CD4-positive, alpha-beta T cell (primary cell): ENCODE results near the gene PFN4. TPM values are rescaled to one million over a fixed set of nuclear protein-coding genes. Genes with fewer than 3 reads are reported as not detected.
"Not testable (repeated sequence)": the region's sequence is repeated elsewhere in the genome, so short reads cannot be mapped to it uniquely, and the experiment has no call there.

Experiments used
- ATAC-seq: fragments of 200-7000 bp; cut with Tn5 transposase; one replicate; pipeline ENCODE4 v1.10.0; 2022; ENCODE audit warnings: mild to moderate bottlenecking; ENCODE audit not compliant: poor library complexity
- CTCF ChIA-PET: fragments of 350-600 bp; sonication (Branson Sonifier 250); formaldehyde crosslinking; loops from one replicate; lab custom pipeline; 2021; ENCODE audit warnings: antibody characterized with exemption, inconsistent platforms; lab: Charles Lee
- POLR2A ChIA-PET: fragments of 350-600 bp; sonication (Branson Sonifier 250); formaldehyde crosslinking; loops from one replicate; lab custom pipeline; 2021; ENCODE audit warnings: antibody characterized with exemption, inconsistent platforms; lab: Charles Lee
- DNase-seq, 14 experiments: peaks; one replicate each; pipeline ENCODE4 v3.0.0-alpha.2; 2013 to 2020; ENCODE audit warnings: mixed read lengths in 2 of 14
- H3K27ac ChIP-seq, 2 donors: one replicate each; pipeline versions ENCODE4 v1.5.1 to v1.7.0; 2013; ENCODE audit warnings: low read length in 2 of 2, low read depth in 1 of 2, mild to moderate bottlenecking in 1 of 2
- H3K27me3 ChIP-seq, 2 experiments: 1 replicate in 1 of 2; 2 replicates in 1 of 2; pipeline versions ENCODE4 v1.6.1 to v1.7.0; 2013; ENCODE audit warnings: low read length in 2 of 2, control low read depth in 1 of 2, mild to moderate bottlenecking in 1 of 2, moderate library complexity in 1 of 2; ENCODE audit not compliant: insufficient read depth in 2 of 2, control insufficient read depth in 1 of 2
- H3K36me3 ChIP-seq: one replicate; pipeline ENCODE4 v1.6.1; 2013; ENCODE audit warnings: low read length, control low read depth; ENCODE audit not compliant: insufficient read depth
- H3K4me1 ChIP-seq: one replicate; pipeline ENCODE4 v1.6.1; 2013; ENCODE audit warnings: low read length, control low read depth; ENCODE audit not compliant: insufficient read depth
- H3K4me3 ChIP-seq: one replicate; pipeline ENCODE4 v1.5.1; 2013; ENCODE audit warnings: mild to moderate bottlenecking, low read length, moderate library complexity
- H3K9me3 ChIP-seq, 2 experiments: 1 replicate in 1 of 2; 2 replicates in 1 of 2; pipeline versions ENCODE4 v1.6.1 to v1.7.0; 2013; ENCODE audit warnings: low read length in 2 of 2, mild to moderate bottlenecking in 2 of 2, control low read depth in 1 of 2, moderate library complexity in 1 of 2; ENCODE audit not compliant: control insufficient read depth in 1 of 2, insufficient read depth in 1 of 2
- H3K27ac Mint-ChIP-seq: one replicate; pipeline ENCODE4 v1.8.0; 2020; ENCODE audit warnings: mixed read lengths
- H3K27me3 Mint-ChIP-seq: one replicate; pipeline ENCODE4 v1.8.0; 2021; ENCODE audit warnings: mixed read lengths
- H3K36me3 Mint-ChIP-seq: one replicate; pipeline ENCODE4 v1.8.0; 2021; ENCODE audit warnings: low read depth, mixed read lengths
- H3K4me1 Mint-ChIP-seq: one replicate; pipeline ENCODE4 v1.8.0; 2021; ENCODE audit warnings: low read depth, mixed read lengths
- H3K4me3 Mint-ChIP-seq: one replicate; pipeline ENCODE4 v1.8.0; 2020; ENCODE audit warnings: mild to moderate bottlenecking, mixed read lengths
- H3K9me3 Mint-ChIP-seq: one replicate; pipeline ENCODE4 v1.8.0; 2020; ENCODE audit warnings: mixed read lengths
- intact Hi-C, 2 experiments: fragments of 100-400 bp; cut with DNase I in 1 of 2; cut with micrococcal nuclease in 1 of 2; formaldehyde crosslinking; loops; one replicate each; pipeline versions ENCODE4 v1.15.1 to v1.9.0; 2023 to 2025; cut with DNase I, micrococcal nuclease
- total RNA-seq, 174 experiments: library from RNA in 2 of 174; stranded (reverse) in 2 of 174; gene quantifications; one replicate each; pipeline ENCODE4 v1.2.3 and lab custom pipeline; 2021 to 2026
- TF ChIP-seq, protein P1 (sequence below): fragments of 200-600 bp; IDR thresholded peaks from one replicate; pipeline ENCODE4 v1.8.0; 2022; ENCODE audit warnings: antibody characterized with exemption, mild to moderate bottlenecking

PFN4 gene
- total RNA-seq, 2 experiments from 2014 or later = not detected

DNA sequence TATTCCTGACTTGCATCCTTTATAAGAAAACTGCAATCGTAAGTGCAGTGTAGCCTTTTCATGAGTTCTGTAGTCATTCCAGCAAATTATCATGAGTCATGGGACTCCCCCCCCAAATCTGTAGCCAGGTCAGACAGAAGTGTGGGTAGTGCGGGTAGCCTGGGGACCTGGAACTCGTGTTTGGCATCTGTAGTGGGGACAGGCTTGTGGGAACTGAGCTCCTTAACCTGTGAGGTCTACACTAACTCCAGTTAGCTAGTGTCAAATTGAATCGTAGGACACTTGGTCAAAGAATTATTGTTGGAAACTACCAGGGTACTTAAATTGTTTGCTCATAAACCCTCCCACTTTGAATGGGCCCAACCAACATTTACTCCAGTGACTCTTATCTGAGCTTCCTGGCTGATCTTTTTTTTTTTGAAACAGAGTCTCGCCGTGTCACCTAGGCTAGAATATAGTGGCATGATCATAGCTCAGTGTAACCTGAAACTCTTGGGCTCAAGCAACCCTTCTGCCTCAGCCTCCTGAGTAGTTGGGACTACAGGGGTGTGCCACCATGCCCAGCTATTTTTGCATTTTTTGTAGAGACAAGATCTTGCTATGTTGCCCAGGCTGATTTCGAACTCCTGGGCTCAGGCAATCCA is 12.4 kb downstream of the PFN4 start:
- H3K4me3 ChIP-seq = no peak overlapping the region
- Mint-ChIP-seq H3K4me3 (no peak overlapping the region), H3K27me3 (no peaks in the 10 kb centered on the region), H3K27ac (no peak overlapping the region), H3K9me3 (peaks cover 13% of the 10 kb centered on the region), H3K36me3 (peaks cover 20% of the 10 kb centered on the region), H3K4me1 (no peaks in the 10 kb centered on the region)
- ATAC-seq = no peak
- no peaks in the 10 kb centered on the region for H3K36me3 ChIP-seq
- H3K27ac ChIP-seq = no peak overlapping the region
- CTCF ChIA-PET = no interaction called here
- no peaks in the 10 kb centered on the region for H3K4me1 ChIP-seq
- intact Hi-C loops = no loop called here
- TF ChIP-seq, protein P1, sequence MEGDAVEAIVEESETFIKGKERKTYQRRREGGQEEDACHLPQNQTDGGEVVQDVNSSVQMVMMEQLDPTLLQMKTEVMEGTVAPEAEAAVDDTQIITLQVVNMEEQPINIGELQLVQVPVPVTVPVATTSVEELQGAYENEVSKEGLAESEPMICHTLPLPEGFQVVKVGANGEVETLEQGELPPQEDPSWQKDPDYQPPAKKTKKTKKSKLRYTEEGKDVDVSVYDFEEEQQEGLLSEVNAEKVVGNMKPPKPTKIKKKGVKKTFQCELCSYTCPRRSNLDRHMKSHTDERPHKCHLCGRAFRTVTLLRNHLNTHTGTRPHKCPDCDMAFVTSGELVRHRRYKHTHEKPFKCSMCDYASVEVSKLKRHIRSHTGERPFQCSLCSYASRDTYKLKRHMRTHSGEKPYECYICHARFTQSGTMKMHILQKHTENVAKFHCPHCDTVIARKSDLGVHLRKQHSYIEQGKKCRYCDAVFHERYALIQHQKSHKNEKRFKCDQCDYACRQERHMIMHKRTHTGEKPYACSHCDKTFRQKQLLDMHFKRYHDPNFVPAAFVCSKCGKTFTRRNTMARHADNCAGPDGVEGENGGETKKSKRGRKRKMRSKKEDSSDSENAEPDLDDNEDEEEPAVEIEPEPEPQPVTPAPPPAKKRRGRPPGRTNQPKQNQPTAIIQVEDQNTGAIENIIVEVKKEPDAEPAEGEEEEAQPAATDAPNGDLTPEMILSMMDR = no peak
- H3K9me3 ChIP-seq = peaks cover 0 to 9% of the 10 kb centered on the region in 2 experiments
- H3K27me3 ChIP-seq = no peaks in the 10 kb centered on the region
- POLR2A ChIA-PET = interaction anchor here (0.6 kb wide), 1 partner anchor 332 kb away, joined by 5 read pairs; no protein-coding TSS in a partner anchor
- DNase-seq = no peak

DNA sequence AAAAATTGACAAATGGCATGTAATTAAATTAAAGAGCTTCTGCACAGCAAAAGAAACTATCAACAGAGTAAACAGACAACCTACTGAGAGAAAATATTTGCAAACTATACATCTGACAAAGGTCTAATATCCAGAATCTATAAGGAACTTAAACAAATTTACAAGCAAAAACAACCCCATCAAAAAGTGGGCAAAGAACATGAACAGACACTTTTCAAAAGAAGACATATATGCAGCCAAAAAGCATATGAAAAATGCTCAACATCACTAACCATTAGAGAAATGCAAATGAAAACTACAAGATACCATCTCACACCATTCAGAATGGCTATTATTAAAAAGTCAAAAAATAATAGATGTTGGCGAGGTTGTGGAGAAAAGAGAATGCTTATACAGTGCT is 13.7 kb downstream of the PFN4 start:
- CTCF ChIA-PET, intact Hi-C loops, ATAC-seq, H3K27me3 Mint-ChIP-seq, H3K4me3 Mint-ChIP-seq, H3K4me1 Mint-ChIP-seq, H3K27me3 ChIP-seq, POLR2A ChIA-PET, DNase-seq, H3K4me1 ChIP-seq, H3K4me3 ChIP-seq, H3K27ac ChIP-seq, H3K36me3 ChIP-seq, H3K27ac Mint-ChIP-seq: not testable (repeated sequence)
- H3K9me3 Mint-ChIP-seq = peaks cover 13% of the 10 kb centered on the region
- peaks cover 0 to 16% of the 10 kb centered on the region in 2 experiments for H3K9me3 ChIP-seq
- H3K36me3 Mint-ChIP-seq = peaks cover 20% of the 10 kb centered on the region

DNA sequence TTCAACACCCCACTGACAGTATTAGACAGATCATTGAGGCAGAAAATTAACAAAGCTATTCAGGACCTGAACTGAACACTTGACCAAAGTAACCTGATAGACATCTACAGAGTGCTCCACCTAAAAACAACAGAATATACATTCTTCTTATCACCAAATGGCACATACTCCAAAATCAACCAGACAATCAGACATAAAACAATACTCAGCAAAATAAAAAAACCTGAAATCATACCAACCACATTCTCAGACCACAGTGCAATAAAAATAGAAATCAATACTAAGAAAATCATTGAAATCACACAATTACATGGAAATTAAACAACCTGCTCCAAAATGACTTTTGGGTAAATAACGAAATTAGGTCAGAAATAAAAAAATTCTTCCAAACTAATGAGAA is 15.8 kb downstream of the PFN4 start:
- no peaks in the 10 kb centered on the region for H3K27me3 Mint-ChIP-seq
- Histone ChIP-seq H3K4me3 (no peak overlapping the region), H3K27me3 (no peaks in the 10 kb centered on the region), H3K36me3 (peaks cover 5% of the 10 kb centered on the region), H3K9me3 (peaks cover 0 to 18% of the 10 kb centered on the region in 2 experiments), H3K27ac (no peak overlapping the region), H3K4me1 (no peaks in the 10 kb centered on the region)
- peaks cover 13% of the 10 kb centered on the region for H3K9me3 Mint-ChIP-seq
- intact Hi-C loops = no loop called here
- CTCF ChIA-PET = no interaction called here
- no peak overlapping the region for H3K27ac Mint-ChIP-seq
- no peak overlapping the region for H3K4me3 Mint-ChIP-seq
- DNase-seq = no peak
- H3K4me1 Mint-ChIP-seq = no peaks in the 10 kb centered on the region
- no peak for ATAC-seq
- TF ChIP-seq, protein P1 = no peak
- POLR2A ChIA-PET = no interaction called here
- H3K36me3 Mint-ChIP-seq = peaks cover 36% of the 10 kb centered on the region

DNA sequence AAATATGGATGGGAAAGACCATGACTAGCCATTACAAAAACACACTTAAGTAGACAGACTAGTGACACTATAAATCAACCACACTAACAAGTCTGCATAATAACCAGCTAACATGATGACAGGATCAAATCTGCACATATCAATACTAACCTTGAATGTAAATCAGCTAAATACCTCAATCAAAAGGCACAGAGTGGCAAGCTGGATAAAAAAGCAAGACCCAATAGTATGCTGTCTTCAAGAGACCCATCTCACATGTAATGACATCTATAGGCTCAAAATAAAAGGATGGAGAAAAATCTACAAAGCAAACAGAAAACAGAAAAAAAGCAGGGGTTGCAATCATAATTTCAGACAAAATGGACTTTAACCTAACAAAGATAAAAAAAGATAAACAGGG is 16.3 kb downstream of the PFN4 start:
- peaks cover 8% of the 10 kb centered on the region for H3K36me3 ChIP-seq
- intact Hi-C loops = no loop called here
- no peaks in the 10 kb centered on the region for H3K27me3 ChIP-seq
- Mint-ChIP-seq H3K36me3 (peaks cover 41% of the 10 kb centered on the region), H3K9me3 (peaks cover 13% of the 10 kb centered on the region), H3K4me3 (no peak overlapping the region), H3K27ac (no peak overlapping the region), H3K4me1 (no peaks in the 10 kb centered on the region), H3K27me3 (no peaks in the 10 kb centered on the region)
- no peaks in the 10 kb centered on the region for H3K4me1 ChIP-seq
- DNase-seq = no peak
- H3K9me3 ChIP-seq = peaks cover 0 to 18% of the 10 kb centered on the region in 2 experiments
- ChIA-PET CTCF (no interaction called here), POLR2A (interaction anchor here (0.6 kb wide), 1 partner anchor 292 kb away, joined by 3 read pairs; no protein-coding TSS in a partner anchor)
- no peak for ATAC-seq
- H3K27ac ChIP-seq = no peak overlapping the region
- TF ChIP-seq, protein P1 = no peak
- H3K4me3 ChIP-seq = no peak overlapping the region
